ENCODE measurements around the gene MT1A.

MT1A gene

DNA sequence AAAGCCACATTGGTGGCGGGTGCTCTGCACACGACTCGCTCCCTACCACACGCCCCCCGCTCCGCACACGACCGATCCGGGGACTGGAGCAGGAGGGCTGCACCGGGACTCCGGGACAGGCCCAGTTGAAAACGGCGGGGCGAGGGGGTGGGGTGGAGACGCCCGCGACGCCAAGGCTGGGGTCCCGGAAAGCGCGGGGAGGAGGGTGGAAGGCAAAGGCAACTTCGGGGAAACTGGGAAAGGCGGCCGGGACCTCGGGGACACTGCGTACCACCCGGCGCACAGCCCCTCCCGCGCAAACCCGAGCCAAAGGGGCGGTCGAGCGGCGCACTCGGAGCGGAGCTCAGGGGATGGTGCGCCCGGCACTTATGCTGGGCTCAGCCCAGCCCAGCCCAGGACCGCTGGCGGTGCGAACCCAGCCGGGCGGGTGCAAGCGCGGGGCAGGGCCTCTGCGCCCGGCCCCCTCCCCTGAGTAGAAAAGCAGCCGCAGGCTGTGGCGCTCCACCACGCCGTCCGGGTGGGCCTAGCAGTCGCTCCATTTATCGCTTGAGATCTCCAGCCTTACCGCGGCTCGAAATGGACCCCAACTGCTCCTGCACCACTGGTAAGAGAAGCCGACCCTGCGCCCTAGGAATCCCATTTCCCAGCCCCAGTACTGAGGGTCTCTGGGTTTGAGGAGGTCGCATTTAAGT is 6.2 kb upstream of the MT1A start, which contains the start of gene MT1M:
Gene MT1M (plus strand): TSS at position 504 of the 692 bp plus-strand sequence. CDS start 73 bp downstream, at position 577.
- no peak for DNase-seq

DNA sequence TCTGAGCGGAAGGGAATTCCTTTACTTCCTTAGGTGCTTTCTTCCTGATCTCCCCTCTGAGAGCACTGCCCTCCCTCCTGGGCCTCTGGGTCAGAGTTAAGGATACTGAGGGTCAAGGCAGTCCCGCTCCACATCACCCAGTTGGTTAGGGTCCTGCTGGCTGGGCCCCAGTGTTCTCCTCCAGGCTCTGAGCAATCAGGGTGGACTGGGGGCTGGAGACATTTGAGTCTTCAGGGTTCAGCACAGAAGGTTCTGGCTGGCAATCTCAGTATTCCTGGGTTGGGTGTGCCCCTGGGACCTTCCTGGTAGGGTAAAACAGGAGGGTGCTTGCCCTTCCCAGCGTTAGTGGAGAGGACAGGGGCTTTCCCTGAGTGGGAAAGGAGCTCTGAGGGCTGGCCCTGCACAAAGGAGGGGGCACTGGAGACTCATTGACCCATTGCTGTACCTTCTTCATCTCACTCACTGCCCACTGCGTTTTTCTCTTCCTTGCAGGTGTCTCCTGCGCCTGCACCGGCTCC is 5.6 kb upstream of the MT1A start:
- DNase-seq, result no peak

DNA sequence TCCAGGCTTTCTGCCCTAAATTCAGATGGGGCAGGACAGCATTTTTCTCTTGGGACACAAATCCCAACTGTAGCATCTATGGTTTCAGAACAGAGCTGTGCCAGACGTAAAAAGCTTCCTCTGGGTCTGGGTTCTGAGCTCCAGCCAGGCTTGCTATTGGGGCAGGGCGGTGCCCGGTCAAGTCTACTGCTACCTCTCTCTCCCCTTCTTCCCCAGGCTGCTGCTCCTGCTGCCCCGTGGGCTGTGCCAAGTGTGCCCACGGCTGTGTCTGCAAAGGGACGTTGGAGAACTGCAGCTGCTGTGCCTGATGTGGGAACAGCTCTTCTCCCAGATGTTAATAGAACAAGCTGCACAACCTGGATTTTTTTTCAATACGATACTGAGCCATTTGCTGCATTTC is 4.9 kb upstream of the MT1A start:
- no peak for DNase-seq

DNA sequence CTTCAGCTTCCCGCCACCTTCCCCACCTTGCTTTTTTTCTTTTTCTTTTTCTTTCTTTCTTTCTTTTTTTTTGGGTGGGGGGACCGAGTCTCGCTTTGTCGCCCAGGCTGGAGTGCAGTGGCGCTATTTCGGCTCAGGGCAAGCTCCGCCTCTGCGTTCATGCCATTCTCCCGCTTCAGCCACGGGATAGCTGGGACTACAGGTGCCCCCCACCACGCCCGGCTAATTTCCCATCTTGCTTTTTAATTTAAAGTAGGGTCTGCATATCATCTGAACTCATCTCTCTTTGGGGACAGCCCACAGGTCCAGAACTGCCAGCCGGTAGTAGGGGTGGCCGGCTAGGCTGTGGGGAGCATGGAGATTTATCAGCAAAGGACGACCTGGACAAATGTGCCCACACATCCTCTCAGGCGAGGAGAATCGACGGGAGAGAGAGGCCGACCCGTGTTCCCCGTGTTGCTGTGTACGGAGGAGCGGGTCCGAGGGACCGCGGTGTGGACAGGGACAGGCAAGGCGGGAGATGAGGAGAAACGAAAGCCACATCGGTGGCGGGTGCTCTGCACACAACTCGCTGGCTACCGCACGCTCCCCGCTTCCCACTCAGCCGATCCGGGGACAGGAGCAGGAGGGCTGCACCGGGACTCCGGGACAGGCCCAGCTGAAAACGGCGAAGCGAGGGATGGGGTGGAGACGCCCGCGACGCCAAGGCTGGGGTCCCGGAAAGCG is 3.6 kb upstream of the MT1A start:
- no peak for DNase-seq

DNA sequence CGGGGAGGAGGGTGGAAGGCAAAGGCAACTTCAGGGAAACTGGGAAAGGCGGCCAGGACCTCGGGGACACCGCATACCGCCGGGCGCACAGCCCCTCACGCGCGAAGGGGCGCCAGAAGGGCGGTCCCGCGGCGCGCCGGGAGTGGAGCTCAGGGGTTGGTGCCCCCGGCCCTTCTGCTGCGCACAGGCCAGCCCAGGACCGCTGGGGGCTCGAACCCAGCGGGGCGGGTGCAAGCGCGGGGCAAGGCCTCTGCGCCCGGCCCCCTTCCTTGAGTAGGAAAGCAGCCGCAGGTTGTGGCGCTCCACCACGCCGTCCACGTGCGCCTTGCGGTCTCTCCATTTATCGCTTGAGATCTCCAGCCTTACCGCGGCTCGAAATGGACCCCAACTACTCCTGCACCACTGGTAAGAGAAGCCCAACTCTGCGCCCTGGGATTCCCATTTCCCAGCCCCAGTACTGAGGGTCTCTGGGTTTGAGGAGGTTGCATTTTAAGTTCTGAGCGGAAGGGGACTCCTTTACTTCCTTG is 3.0 kb upstream of the MT1A start:
- DNase-seq, result no peak

DNA sequence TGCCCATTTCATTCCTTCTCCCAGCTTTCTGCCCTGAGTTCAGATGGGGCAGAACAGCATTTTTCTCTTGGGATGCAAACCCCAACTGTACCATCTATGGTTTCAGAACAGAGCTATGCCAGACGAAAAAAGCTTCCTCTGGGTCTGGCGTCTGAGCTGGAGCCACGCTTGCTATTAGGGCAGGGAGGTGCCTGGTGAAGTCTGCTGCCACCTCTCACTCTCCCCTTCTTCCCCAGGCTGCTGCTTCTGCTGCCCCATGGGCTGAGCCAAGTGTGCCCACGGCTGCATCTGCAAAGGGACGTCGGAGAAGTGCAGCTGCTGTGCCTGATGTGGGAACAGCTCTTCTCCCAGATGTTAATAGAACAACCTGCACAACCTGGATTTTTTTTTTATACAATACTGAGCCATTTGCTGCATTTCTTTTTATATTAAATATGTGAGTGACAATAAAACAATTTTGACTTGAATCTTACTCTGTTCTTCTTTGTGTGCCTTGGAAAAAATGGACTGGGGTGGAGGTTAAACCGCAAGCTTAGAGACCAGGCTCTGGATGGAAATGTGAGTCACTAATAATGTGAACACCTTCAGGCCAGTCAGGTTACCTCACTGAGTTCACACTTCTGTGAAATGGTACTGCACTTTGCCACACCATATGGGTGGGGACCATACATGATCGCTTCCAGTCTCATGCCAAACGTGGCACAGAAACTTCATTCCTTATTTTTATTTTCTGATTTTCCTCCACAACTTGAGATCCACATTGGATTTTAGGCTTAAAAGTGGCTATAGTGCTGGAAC is 1.7 kb upstream of the MT1A start:
- no peak for DNase-seq

DNA sequence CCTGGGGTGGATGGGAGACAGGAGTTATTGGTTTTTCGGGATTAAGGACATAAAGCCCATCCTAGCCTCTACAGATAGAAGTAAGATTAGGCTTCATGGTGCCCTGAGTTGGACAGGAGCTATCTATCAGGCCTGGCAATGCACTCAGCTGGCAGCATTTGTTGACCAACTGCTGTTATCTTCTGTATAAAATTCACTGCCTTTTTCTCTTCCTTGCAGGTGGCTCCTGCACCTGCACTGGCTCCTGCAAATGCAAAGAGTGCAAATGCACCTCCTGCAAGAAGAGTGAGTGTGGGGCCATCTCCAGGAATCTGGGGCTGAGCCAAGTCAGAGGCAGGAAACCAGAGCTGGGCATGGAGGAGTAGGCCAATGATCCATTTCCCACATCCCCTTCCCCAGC is 579 bp downstream of the MT1A start:
- no peak for DNase-seq

DNA sequence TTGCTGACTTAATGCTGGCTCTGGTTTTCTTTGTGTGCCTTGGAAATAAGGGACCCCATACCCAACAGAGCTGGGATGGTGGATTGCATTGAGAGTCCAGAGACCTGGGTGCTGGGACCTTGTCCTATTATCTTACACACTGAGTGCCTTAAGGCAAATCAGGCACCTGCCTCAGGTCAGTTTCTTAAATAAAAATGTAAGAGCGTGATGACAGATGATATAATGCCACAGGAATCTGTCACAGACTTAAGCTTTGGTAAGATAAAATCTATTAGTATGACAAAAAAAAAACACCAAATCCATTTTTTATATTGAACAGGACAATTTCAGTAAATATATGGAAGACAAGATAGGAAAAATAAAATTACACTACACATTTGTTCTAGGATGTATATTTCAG is 1.6 kb downstream of the MT1A start:
- DNase-seq, result no peak

DNA sequence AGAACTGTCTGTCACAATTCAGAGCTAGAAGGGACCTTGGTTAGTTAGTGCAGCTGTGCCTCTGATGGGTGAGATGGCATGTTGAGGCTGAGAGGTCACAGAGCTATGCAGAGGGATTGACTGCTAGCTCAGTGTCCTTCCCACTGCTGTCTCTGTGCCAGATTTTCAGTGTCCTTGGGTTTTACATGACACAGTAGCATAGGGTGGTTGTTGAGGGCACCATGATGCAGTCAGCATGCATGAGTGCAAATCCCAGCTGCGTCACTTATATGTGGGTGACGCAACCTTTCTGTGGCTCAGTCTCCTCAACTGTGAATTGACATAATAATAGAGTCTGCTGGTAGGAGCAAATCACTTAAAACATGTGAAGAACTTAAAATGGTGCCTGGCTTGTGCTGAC is 2.7 kb downstream of the MT1A start:
- no peak for DNase-seq

DNA sequence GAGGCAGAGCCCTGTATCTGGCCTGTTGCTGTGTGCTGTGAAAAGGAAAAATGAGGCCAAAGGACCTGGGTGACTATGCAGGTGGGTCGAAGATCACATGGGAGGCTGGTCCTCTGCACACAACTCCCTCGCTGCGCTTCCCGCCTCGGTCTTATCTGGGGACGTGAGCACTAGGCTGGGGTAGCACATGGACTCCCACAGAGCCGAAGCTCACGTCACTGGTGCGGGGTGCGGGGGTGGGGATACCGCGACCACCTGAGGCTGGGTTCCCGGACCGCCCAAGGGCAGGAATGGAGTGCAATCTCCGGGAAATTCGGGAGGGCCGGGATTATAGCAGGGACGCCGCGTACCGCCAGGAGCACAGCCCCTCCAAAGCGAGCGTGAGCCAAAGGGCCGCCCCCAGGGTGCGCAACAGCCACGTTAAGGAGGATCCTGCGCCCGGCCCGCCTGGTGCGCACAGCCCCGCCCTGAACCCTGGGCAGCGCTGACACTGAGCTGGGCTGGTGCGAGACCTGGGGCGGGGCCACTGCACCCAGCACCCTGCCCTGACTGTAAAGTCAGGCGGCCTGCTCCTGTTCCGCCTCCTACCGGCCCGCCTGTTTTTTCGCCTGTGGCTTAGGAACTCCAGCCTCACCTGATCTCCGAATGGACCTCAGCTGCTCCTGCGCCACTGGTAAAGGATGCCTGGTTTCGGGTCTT is 4.8 kb downstream of the MT1A start:
- DNase-seq, result no peak

DNA sequence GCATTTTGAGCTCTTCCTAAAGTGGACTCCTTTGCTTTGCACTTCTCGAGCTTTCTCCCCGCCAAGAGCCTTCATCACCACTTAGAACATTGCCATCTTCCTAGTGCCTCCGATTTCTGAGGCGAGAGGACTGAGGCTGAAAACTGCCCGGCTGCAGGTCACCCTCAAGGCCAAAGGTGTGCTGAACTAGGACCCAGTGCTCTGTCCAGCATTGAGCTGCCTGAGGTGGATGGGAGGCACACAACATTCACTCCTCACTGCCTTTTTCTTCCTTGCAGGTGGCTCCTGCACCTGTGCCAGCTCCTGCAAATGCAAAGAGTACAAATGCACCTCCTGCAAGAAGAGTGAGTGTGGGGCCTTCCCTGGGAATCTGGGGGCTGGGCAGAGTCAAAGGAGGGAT is 5.4 kb downstream of the MT1A start:
- no peak for DNase-seq

DNA sequence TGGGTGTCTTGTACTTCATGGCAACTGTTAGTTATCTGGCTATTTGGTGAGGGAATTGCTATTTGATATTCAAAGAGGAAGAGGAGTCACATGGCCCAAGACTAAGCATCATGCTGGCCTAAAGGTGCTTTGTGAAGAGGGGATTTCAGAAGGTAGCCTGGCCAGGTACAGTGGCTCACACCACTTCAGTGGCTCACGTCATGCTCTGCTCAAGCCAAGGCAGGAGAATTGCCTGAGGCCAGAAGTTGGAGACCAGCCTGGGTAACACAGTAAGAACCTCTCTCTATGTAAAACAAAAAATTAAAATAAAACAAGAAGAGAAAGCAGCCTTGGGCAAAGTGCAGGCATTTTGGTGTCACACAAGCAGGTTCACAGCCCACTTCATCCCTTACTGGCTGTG is 6.8 kb downstream of the MT1A start:
- DNase-seq, result no peak

DNA sequence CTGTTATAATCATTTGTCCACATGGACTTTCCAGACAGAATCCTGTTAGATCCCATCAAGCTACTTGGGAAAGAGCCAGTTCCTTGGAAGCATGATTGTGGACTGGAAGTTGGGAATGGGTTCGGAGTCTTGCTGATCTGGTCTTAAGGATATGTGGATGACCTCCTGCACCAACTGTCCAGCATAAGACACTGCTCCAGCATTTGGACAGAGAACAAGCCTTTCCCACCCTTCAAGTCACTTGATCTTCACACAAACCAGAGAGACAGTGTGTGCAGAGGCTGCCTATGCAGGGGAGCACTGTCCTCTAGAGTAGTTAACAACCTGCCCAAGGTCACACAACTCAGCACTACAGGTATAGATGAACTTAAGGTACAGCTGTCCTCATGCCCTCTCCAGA is 7.4 kb downstream of the MT1A start:
- no peak for DNase-seq

DNA sequence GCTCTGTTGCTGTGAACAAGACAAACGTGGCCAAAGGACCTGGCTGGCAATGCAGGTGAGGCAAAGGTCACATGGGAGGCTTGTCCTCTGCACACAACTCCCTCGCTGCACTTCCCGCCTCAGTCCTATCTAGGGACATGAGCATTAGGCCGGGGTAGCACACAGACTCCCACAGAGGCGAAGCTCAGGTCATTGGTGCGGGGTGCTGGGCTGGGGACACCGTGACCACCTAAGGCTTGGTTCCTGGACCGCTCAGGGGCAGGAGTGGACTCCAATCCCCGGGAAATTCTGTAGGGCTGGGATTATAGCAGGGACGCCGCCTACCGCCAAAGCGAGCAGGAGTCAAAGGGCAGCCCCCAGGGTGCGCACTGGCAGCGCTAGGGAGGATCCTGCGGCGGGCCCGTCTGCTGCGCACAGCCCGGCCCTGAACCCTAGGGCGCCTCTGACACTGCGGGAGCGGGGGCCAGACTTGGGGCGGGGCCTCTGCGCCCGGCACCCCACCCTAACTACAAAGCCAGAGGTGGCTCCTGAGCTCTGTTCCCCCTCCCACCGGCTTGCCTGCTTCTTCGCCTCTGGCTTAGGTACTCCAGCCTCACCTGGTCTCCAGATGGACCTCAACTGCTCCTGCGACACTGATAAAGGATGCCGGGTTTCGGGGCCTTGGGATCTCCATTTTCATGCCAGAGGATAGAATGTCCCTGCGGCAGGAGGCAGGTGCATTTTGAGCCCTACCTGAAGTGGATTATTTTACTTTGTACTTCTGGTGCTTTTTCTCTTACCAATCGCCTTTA is 9.4 kb downstream of the MT1A start:
- no peak for DNase-seq

DNA sequence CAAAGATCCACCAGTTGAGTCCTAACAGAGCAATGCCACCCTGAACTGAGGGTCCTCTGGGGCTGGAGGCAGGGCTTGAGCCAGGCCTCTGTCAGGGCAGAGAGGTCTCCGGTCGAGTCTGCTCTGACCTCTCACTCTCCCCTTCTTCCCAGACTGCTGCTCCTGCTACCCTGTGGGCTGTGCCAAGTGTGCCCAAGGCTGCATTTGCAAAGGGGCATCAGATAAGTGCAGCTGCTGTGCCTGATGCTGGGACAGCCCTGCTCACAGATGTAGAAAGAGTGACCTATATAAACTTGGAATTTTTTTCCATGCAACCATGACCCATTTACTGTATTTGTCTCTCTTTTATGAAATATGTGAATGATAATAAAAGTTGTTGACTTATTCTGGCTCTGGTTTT is 10.8 kb downstream of the MT1A start:
- DNase-seq, result no peak

DNA sequence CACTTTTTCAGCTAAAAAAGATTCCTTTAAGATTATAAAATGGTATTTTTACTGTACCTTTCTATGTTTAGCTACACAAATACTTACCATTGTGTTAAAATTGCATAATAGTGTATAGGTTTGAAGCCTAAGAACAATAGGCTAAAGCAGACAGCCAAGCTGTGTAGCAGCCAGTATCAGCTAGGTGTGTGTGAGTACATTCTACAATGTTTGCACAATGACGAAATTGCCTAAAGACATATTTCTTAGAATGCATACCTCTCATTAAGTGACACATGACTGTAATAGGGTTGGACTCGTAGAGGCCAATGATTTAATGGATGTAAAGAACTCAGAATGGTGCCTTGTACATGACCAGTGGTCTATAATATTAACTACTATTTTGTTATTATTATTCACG is 11.4 kb downstream of the MT1A start:
- no peak for DNase-seq

DNA sequence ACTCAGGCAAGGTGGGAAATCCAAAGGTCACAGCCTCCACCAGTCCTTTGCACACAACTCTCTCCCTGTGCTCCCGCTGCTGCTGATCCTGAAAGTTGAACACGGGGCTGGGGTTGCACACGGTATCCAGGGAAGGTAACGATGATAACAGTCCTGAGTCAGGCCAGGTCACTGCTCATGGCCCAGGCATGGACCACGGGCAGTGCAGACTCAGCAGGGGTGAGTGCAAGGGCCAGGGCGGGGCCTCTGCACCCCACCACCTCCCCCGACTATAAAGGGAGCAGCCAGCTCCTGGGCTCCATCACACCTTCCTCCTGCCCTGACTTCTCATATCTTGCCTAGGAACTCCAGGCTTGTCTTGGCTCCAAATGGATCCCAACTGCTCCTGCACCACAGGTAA is 13.1 kb downstream of the MT1A start, which contains the start of gene MT1B:
Gene MT1B (plus strand): TSS at position 301 of the 400 bp plus-strand sequence. CDS start 68 bp downstream, at position 369.
- DNase-seq, result no peak

DNA sequence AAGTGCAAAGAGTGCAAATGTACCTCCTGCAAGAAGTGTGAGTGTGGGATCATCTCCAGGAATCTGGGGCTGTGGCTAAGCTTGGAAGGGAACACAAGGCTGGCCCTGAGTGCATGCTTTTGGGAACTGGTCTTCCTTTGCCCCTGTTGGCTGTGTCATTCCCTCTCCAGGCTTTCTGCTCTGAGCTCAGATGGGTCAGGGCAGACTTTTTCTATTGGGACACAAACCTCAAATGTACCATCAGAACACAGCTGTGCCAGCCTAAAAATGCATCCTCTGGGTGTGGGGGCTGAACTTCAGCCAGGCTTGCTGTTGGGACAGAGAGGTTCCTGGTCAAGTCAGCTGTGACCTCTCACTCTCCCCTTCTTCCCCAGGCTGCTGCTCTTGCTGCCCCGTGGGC is 14.1 kb downstream of the MT1A start:
- no peak for DNase-seq

DNA sequence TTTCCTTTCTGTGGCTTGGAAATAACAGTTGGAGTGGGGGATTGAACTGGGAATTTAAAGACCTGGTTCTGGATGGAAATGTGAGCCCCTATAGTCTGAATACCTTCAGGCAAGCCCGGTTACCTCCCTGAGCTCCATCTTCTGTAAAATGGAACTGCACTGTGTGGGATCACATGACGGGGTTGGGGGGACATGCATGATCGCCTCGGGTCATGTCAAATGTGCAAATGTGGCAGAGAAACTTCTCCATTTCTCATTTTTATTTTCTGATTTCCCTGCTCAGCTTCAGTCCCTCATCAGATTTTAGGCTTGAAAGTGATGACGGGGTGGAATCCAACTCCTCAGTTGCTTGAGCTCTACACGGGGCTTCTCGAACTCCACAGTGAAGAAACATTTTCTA is 14.8 kb downstream of the MT1A start:
- DNase-seq, result no peak

DNA sequence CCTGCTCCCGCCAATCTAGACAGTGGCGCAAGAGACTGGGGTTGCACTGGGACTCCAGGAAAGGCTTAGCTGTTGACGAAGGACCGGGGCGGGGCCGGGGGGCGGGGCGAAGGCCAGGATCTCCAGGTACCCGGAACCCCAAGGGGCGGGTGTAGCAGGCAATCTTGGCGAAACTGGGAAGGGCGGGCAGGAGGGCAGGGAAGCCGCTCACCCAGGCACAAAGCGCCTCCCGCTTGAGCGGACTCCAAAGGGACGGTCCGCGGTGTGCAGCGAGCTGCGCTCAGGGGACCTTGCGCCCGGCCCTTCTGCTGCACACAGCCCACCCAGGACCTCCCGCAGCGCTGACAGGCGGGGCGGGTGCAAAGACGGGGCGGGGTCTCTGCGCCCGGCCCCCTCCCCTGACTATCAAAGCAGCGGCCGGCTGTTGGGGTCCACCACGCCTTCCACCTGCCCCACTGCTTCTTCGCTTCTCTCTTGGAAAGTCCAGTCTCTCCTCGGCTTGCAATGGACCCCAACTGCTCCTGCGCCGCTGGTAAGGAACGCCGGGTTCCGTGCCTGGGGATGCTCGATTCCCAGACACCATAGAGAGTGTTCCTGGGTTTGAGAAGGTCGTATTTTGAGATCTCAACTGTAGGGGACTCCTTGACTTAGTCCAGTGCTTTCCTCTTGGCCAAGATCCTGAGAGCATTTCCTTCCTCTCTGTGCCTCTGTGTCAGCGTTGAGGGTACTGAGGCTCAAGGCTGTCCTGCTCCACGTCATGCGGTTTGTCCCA is 19.3 kb downstream of the MT1A start, which contains the start of gene MT1F:
Gene MT1F (plus strand): TSS at position 405 of the 772 bp plus-strand sequence. CDS start 100 bp downstream, at position 505.
- DNase-seq, result peak; percentile 58
